Hematopoietic multipotent progenitor cell (in vitro differentiated cells): ENCODE data around the gene NCAPH2. TPM values are rescaled to one million over a fixed set of nuclear protein-coding genes. Genes with fewer than 3 reads are reported as not detected.

Source experiments
- DNase-seq, 3 donors: peaks; one replicate each; pipeline ENCODE4 v3.0.0-alpha.2; 2011 to 2015; ENCODE audit warnings: low read depth in 2 of 3, low spot score in 2 of 3
- total RNA-seq: library from RNA; depleted of rRNA; stranded (reverse); fragments of >200 nt; gene quantifications from one replicate; pipeline ENCODE4 v1.2.3, GENCODE V29; 2012

The NCAPH2 gene
- total RNA-seq, 1 donor = 38.2 TPM

GRCh38 chr22:50473855-50474671 is 34.0 kb upstream of the NCAPH2 start:
- no peak for DNase-seq

GRCh38 chr22:50474710-50475651 is 33.0 kb upstream of the NCAPH2 start, which contains the start of gene SBF1:
TSS of gene SBF1 (minus strand) at chr22:50475035. CDS start at chr22:50474840, 195 bp downstream.
- DNase-seq = peak; percentile 80 to 88 (median 82)

- DNase-seq = no peak
Observed at GRCh38 chr22:50475652-50476002, 32.4 kb upstream of the NCAPH2 start.

GRCh38 chr22:50476868-50477267 is 31.2 kb upstream of the NCAPH2 start:
- DNase-seq = no peak

- no peak for DNase-seq
Observed at GRCh38 chr22:50477923-50478322, 30.1 kb upstream of the NCAPH2 start.

GRCh38 chr22:50479721-50480120 is 28.3 kb upstream of the NCAPH2 start:
- DNase-seq = no peak

GRCh38 chr22:50481045-50481439 is 27.0 kb upstream of the NCAPH2 start:
- no peak for DNase-seq

- peak in 2 of 3 donors; percentile 47 to 56 for DNase-seq
Observed at GRCh38 chr22:50481440-50482106, 26.5 kb upstream of the NCAPH2 start, which contains the start of gene ADM2. TSS of gene ADM2 (plus strand) at chr22:50481543. CDS start at chr22:50481848, 305 bp downstream.

GRCh38 chr22:50482107-50483074 is 25.6 kb upstream of the NCAPH2 start:
- DNase-seq = peak in 2 of 3 donors; percentile 52 to 54

- DNase-seq = no peak
Observed at GRCh38 chr22:50483106-50483505, 24.9 kb upstream of the NCAPH2 start.

- DNase-seq = no peak
Observed at GRCh38 chr22:50483556-50483955, 24.5 kb upstream of the NCAPH2 start.

- DNase-seq = no peak
Observed at GRCh38 chr22:50483977-50484853, 23.8 kb upstream of the NCAPH2 start.

GRCh38 chr22:50485221-50486131 is 22.5 kb upstream of the NCAPH2 start:
- no peak for DNase-seq

GRCh38 chr22:50486561-50487289 is 21.3 kb upstream of the NCAPH2 start, which contains the start of gene MIOX:
TSS of gene MIOX (plus strand) at chr22:50486859. CDS start at chr22:50486898, 39 bp downstream.
- DNase-seq = no peak

GRCh38 chr22:50487290-50488005 is 20.6 kb upstream of the NCAPH2 start:
- DNase-seq = no peak

- DNase-seq = no peak
Observed at GRCh38 chr22:50488006-50488677, 19.9 kb upstream of the NCAPH2 start.
